ENCODE data around the gene DLGAP5.

DLGAP5 gene

DNA sequence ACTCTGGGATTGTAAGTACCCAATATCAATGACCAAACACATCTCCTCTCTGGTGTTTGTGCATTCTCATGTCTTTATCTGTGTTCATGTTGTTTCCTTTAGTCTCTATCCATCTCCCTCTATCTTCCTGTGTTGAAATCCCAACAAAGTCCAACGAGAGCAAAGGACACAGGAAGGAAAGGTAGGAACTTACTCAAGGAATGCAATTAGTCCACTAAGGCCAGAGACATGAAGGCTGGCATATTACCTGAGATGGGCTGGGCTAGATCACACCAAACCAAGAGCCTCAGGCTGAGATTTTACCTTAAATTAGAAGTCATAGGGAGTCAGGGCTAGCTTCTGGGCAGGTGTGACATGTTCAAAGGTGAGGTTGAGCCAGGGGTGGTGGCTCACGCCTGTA is 76.7 kb downstream of the DLGAP5 start:
- FAIRE-seq = no peak

DNA sequence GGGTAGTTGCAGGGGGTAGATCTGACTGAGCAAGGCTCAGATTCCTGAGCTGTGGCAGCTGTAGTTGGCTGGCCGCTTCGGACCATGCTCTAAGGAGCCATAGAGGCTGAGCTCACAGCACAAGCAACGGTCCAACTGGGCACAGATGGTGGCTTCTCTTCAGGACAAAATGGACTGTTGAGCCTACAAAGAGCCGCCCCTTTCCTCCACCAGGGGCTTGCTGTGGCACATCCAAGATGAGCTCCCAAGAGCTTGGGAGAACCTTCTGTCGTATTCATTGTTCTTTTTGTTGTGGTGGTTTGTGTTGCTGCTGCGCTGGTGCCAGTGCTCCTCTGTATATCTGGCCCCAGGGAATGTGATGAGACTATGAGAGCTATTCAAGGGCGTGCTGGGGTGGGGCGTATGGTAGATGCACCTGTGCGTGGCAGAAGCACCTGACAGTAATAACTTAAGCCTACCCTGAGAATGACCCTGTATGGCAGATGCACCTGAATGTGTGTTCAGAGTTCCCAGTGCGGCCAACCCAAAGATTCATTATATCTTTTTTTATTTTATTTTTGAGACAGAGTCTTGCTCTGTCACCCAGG is 80.2 kb downstream of the DLGAP5 start:
- no peak for FAIRE-seq
- DNase-seq (ENCODE audit: low spot score) = no peak

More for the DNA sequence above, 76.7 kb downstream of the DLGAP5 start:
- DNase-seq (ENCODE audit: low spot score) = no peak

DNA sequence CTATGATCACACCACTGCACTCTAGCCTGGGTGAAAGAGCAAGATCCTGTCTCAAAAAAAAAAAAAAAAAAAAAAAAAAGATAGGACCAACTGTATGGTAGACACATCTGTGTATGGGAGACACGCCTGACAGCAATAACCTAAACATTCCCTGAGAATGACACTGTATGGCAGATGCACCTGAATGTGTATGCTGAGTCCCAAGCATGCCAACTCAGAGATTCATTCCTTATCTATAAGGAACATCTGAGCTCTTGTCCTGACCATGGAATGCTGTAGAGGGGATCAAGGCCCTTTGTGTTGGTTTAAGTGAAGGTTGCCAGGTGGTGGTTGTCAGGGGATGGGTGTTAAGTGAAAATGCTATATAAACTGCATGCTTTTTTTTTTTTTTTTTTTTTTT is 81.5 kb downstream of the DLGAP5 start:
- DNase-seq (ENCODE audit: low spot score) (no peak), FAIRE-seq (no peak)

DNA sequence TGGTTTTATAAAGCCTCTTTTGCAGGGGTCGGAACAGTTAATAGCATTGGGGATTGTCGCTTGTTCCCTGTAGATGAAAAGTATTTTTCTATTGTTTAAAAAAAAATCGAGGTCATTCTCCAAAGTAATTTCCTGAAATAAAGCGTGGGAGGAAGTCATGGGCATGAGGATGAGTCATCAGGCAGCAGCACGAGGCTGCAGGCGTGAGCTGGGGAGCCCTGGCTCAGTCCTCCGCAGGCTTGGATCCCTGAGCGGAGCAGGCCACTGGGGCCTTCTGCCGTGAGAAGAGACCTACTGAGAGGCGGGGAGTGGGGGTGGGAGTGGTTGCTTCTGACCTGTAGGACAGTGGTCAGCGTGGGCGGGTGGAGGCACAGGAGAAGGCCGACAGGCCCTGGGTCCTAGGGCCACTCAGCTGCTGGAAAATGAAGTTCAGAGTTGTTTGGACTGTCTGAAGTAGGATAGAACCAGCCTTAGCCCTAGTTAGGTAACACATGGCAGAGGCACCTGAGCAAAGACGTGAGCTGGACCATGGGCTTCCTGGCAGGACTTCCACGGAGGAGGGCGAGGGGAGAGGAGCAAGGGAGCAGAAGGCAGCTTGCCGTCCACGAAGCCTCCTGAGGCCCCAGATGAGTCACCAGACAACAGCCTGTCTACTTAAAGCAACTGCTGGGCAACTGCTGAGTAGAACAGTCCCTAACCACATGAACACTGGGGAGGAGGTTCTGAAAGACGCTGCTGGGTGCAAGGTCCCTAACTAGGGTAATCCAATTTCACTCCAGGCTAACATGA is 83.4 kb downstream of the DLGAP5 start:
- FAIRE-seq = peak; percentile 40
- peak; percentile 75 for DNase-seq (ENCODE audit: low spot score)

DNA sequence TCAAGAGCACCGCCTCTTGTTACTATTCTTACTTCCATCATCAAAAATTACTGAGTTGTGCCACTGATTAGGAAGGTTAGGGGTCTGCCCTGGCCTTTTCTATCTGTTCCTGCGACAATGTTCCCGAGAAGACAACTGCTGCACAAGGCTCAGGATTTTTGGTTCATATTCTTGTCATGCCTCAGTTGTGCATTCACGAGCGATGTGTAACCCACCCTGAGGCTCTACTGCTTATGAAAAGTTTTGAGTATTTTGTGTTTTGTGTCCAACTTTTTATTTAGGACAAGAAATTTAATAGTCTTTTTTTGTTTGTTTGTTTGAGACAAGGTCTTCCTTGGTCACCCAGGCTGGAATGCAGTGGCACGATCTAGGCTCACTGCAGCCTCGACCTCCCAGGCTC is 85.4 kb downstream of the DLGAP5 start:
- no peak for DNase-seq (ENCODE audit: low spot score)
- FAIRE-seq = no peak

DNA sequence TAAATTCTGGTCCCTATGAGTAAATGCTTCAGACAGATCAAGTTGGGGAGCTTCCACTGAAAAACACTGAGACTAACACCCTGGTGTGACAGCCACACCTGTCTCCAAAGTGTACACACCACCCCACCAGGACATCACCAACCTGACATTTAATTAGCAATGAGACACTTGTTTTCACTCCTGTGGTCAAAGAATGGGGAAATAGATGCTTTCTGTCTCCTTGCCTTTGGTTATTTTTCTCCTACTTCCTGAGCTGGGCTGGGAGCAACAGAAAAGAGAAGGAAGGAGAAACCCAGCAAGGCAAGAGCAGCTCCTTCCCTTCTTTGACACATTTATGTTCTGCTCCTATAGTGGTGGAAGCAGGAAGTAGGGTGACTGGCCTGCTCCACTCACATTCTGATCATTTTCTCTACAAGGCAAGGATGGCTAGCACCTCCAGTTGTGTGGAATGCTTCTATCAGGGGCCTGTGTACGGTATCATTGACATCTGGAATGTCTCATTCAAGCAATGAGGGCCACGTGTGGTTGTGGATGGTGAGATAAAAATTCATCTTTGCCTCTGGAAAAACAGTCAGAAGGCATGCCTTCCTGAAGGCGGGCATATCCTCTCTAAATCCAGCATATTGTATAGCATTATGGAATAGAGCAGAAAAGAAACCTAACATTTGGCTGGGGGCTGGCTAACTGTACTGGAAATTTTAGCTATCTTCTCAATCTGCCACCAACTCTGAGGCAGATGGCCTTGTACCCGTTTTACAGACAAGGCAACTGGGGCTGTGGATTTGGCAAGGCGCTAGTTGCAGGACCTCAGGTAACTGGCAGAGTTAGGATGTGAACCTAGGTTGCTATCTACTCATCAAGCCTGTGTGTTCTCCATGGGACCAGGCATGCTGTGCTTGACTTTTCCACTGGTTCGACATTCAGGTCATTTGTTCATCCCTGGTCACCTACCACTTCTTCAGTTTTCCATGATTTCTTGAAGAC is 87.1 kb downstream of the DLGAP5 start:
- no peak for DNase-seq (ENCODE audit: low spot score)
- FAIRE-seq = no peak

DNA sequence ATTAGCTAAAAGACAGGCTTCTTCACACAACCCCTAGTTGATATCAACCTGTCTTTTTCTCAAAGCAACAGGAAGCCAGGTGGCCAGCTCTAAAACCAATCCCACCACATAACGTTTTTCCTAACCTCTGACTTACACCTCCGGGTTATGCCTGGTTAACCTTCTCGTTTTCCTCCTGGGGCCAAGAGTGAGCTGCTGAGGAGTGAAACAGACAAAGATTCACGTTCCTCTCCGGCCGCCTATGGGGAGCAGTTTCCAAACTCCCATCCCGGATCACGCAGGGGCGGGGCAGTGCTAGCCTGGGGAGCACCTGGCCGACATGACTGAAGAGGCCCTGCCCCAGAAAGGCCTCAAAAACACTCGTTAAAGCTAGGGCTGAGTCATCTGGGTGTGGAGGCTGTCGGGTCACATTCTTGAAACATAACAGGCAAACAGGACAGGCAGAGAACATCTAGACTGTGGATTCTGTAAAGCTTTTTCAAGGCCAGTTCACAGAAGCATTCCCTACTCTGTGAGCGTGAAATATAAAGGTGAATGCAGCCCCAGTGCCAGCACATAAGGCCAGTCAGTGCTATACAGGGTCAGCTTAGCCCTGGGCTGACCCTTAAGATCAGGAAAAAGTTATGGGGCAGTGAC is 88.3 kb downstream of the DLGAP5 start:
- DNase-seq (ENCODE audit: low spot score) (peak; percentile 61), FAIRE-seq (no peak)

DNA sequence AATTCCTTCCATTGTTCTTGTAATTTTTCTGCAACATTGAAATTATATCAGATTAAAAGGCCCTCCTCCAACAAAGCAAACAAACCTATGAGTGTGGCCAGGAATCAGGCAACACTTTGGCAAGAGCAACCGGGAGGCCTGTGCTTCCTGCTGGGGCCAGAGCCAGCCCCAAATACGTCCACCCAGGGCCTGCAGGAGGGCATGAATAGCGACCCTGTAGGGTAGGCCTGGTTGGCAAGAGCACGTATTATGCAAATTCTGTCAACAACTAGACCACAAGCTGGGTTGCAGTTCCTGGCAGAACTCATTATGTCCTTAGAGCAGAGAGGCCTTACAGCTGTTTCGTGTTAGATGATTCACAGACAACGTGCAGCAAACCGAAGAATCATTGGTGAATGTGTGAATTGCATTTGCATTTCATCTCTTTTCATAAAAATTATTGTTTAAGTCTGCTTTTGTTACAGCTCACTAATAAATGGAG is 89.2 kb downstream of the DLGAP5 start:
- FAIRE-seq = no peak
- peak; percentile 12 for DNase-seq (ENCODE audit: low spot score)

DNA sequence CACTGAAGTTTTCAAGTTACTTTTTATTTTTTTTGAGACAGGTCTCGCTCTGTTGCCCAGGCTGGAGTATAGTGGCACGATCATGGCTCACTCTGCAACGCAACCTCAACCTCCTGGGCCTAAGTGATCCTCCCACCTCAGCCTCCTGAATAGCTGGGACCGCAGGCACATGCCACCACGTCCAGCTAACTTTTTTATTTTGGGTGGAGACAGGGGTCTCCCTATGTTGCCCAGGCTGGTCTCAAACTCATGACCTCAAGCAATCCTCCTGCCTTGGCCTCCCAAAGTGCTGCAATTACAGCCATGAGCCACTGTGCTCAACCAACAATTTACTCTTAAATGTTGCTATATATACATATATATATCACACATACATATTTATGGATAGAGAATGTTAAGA is 89.7 kb downstream of the DLGAP5 start:
- DNase-seq (ENCODE audit: low spot score) (no peak), FAIRE-seq (no peak)

DNA sequence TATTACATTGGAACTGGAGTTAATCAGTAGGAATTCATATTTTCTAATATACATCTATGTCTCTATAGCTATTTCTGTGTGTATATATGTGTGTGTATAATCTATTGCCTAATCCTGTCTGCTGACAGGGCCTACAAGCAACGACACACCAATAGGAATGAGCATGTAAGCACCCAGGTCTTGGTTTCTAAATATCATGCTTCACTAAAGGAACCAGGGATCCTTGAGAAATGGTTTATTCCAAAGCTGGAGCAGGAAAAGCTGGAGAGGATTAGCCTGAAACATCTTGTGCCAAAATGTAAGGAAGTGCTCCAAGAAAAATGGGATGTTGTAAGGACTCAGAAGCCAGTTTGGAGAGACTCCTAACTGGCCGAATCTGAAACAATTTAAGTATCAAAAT is 91.6 kb downstream of the DLGAP5 start:
- FAIRE-seq (no peak), DNase-seq (ENCODE audit: low spot score) (no peak)

DNA sequence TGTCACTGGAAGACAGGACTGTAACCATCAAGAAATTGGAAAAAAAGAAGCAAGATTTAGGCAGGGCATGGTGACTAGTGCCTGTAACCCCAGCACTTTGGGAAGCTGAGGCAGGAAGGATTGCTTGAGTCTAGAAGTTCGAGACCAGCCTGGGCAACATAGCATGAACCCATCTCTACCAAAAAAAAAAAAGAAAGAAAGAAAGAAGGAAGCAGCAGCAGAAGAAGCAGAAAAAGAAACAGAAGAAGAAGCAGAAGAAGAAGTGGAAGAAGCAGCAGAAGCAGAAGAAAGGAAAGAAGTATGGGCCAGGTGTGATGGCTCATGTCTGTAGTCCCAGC is 92.9 kb downstream of the DLGAP5 start:
- FAIRE-seq (no peak), DNase-seq (ENCODE audit: low spot score) (no peak)
